ENCODE results near the gene PPARGC1A.

The PPARGC1A gene

DNA sequence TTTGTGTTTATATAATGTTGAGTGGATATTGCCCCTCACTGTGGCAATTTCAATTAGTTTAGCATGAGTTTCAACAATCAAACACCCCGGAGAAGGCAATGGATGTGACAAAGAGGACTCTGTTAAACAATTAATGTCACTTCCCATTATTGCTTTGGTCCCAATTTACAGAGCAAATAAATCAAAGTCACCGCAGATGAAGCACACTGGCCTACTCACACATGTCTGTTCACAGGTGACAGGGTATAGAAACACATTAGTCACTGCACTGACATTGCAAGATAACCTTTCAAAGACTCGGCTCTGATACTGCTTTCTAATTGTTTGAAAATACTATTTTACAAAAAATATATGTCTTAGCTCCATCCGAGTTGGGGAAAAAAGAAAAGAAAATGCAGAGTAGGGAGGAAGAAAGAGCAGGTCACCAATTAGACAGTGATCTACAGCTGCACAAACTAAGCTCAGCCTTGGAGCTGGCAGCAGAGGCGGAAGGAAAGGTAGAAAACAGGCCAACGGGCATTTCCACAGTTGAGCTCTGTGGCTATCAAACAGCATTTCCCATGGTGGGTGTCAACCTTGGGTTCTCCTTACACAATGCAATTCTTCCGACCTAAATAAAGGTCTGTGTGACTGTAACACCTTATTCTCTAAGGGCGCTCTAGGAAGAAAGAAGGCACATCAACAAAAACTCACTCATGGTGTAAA is 53.9 kb downstream of the PPARGC1A start:
- no peak for DNase-seq

DNA sequence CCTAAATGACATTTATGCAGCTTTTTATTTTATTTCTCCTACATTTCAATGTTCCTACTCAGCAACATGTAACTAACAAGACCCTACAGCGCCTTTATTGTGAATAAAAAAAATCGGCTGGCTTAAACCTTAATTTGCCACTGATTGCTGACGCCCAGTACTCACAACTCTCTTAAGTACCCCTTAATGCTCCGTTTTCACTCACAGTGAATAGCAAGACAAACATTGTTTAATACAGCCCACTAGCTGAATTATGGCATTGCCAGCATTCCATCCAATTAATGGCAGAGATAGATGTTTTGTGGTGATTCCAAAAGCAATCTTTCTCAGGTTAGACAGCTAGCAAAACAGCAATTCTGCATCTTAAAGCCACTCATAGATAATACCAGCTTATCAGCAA is 61.1 kb downstream of the PPARGC1A start:
- DNase-seq: no peak

GRCh38 chr4:23828020-23828715 is 61.7 kb downstream of the PPARGC1A start:
- no peak for DNase-seq

DNA sequence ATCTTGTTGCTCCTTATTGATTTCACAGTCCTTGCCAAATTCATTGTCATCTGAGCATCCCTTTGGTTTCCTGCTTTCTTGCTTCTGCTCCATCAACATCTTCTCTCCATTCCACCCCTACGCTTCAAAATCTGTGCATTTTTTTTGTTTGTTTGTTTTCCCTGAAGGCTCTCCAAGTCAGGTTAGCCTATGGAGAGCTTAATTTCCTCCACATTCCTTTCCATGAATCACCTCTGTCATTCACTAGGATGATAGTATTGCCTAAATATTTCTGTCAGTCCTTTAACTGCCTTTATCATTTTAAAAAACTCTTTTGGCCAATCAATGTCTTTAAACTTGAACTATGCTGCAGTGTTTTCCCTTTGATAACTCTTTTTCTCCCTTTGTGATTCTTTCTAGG is 67.7 kb downstream of the PPARGC1A start:
- no peak for DNase-seq

- no peak for DNase-seq
These were observed 70.8 kb downstream of the PPARGC1A start for GRCh38 chr4:23819041-23819511.

GRCh38 chr4:23818097-23818885 is 71.6 kb downstream of the PPARGC1A start:
- no peak for DNase-seq

- DNase-seq: no peak
These were observed 74.7 kb downstream of the PPARGC1A start for GRCh38 chr4:23814996-23815660.

DNA sequence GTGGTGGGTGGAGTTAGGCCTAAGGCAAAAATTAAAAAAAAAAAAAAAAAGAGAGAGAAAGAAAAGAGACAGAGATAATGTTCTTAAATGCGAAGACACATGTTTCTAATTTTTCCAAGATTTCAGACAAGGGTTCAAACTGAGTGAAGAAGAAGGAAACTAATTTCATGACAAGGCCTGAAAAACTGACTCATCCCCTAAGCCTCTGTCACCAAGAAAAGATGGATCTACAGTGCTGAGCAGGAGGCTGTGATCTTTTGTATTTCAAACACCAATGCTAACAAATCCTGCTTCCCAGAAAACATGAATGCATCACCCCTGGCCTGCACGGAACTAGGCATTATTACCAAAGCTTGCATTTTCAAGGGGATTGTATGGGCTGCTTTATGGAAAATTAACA is 75.3 kb downstream of the PPARGC1A start:
- no peak for DNase-seq

DNA sequence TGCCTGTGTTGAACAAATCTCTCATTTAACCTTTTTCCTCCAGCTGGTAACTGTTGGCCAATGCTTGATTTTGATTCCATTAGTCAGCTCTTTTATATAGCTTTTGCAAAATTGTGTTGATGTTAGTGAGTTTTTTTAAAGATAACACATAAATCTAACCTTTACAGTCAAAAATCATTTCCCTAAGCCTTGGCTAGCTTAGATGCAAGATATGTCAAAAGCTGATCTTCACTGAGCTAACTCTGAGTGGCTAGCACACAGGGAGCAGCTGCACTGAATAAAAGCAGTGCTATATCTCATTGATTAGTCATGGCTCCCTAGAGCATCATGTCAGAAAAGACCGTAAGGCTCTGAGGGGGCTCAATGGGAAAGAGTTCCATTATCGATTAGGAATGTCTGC is 78.7 kb downstream of the PPARGC1A start:
- DNase-seq: no peak

DNA sequence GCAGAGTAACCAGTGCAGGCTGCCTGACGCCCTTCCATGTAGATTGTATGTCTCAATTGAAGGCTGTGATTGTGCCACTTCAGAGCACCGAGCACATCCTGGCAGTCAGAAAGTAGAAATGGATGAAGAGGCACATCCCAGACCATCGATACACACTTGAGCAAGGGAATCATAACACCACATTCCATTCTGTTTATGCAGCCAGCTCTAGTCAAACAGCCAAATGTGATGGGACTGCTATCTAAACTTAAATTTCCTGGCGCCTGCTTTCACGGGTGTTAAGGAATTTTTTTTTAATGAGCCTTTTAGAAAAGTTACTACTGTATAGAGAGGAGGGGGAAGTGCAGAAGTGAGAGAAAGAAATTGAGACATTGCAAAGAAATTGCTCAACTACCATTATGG is 84.4 kb downstream of the PPARGC1A start:
- DNase-seq: no peak

DNA sequence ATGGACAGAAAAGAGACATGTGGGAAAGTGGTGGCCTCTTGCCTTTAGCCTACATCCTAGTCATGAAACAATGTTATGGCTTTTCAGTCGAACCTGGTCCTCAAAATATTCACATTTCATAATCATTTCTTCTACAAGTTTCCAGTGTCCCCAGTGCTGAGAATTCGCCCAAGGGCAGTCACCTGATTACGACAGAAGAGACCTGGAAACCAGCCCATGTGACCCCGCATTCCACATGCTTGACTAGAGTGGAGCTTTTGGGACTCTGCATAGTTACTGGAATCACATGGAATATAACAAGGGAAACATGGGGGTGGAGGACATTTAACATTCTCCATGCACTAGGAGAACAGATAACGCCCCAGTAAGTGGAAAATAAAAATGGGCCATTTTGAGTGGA is 100.1 kb downstream of the PPARGC1A start:
- DNase-seq: no peak

DNA sequence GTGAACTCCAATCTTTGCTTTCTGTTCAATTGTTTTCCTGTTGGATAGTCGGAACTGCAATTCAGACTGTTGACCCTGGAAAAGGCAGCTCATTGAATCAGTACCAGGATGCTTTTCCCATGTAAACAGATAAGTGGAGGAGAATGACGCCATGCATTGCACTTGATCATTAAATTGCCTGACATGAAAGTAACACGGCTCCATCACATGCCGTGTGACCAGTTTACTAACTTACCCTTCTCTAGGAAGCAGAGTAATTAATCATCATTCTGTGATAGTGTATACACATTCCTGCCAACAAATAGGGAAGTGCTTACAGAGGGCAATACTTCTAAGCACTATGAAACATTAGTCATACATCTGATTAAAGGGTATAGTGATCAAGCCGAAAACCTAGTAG is 101.4 kb downstream of the PPARGC1A start:
- no peak for DNase-seq

DNA sequence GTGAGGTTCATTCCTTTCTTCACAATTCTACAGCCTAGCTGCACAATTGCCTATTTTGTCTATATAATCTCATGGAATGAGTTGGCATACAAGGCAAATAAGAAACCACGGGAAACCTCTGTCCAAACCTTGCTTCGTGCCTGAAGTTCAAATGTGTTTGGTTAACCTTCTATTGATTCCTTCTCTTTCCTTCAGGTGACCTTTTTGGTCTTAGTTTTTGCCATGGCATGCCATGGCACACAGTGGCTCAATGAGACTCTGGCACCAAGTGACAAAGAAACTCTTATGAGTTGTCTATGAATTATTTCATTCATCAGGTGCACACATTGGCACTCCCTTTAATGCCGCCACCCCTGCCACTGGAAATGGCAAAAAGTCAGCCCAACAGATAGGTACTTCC is 101.8 kb downstream of the PPARGC1A start:
- no peak for DNase-seq

- no peak for DNase-seq
These were observed 106.9 kb downstream of the PPARGC1A start for GRCh38 chr4:23782778-23783437.

GRCh38 chr4:23779839-23780238 is 110.0 kb downstream of the PPARGC1A start:
- no peak for DNase-seq

- no peak for DNase-seq
These were observed 110.4 kb downstream of the PPARGC1A start for GRCh38 chr4:23779422-23779821.

DNA sequence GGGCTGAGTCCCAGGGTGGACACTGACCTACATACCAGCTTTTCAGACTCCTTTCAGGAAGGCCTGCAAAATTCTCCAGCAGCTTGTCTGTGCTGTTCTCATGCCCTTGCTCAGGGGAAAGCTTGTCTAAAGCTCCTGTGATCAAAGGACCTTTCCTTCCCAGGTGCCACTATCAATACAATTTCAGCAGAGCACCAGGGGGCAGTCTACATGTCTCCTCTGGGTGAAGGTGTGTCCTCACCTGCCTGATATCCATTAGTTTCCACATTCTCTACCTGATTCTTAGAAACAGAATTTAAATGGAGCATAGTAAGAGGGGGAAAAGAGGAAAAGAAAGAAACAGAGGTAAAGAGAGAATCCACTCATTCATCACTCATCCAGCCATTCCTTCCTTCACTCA is 114.2 kb downstream of the PPARGC1A start:
- DNase-seq: no peak

DNA sequence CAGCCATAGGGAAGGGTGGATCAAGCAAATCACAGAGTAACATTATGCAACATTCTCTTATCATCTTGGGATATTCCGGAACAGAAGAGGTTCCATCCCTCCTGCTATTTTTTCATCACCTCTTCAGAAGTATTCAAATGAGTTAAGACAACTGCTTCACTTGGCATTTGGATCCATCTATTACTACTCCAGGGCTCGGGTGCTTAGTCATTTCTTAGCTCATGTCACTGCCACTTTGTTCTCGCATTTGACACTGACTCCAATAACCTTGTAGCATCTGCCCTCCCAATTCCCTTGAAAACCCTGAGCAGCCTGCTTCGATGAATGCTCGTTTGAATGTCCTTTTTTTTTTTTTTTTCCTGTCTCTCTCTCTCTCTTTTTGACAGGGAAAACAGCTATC is 114.9 kb downstream of the PPARGC1A start:
- DNase-seq: no peak

DNA sequence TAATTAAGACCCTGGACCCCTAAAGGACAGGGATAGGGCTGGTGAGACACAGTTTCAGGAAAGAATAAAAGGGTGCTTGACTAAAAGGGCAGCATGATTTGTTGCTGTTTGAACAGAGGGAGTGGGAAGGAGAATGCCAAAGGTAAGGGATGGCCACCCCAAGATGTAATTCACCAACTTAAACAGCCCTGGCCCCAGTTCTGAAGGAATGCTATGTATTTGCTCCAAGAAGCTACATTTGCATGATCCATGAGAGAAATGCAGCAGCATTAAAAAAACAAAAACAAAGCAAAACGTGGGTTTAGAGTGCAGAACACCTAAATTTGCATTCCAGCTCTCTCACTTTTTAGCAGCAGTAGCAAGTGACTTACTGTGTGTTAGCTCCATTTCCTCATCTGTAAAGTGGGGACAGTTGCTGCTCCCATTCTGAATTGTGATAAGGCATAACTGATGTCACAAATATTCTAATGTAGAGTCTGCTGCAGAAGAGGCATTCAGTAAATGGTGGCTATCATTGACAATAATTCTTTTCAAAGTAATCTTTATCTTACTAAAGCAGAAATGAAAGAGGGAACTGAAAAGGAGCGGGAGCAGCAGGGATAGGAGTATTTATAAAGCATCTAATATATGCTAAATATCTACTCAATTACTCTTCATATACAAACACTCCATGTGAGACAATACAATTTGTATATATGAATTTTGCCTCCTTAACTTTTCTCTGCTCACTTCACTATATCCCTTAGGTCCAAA is 115.8 kb downstream of the PPARGC1A start:
- DNase-seq: no peak

- no peak for DNase-seq
These were observed 119.8 kb downstream of the PPARGC1A start for GRCh38 chr4:23770011-23770410.

GRCh38 chr4:23769406-23769805 is 120.4 kb downstream of the PPARGC1A start:
- no peak for DNase-seq

- no peak for DNase-seq
These were observed 121.3 kb downstream of the PPARGC1A start for GRCh38 chr4:23768541-23768940.
